VCaP (cell line): Measurements from ENCODE around the gene SRSF11.

ENCODE experiments used
- H3K27ac ChIP-seq: fragments of 450-650 bp; 2 replicates; pipeline ENCODE4 v1.5.1; 2017
- CTCF ChIP-seq: fragments of 450-650 bp; conservative IDR thresholded peaks from 2 replicates; pipeline ENCODE4 v1.5.1; 2017; ENCODE audit warnings: mild to moderate bottlenecking, moderate library complexity

Gene SRSF11

DNA sequence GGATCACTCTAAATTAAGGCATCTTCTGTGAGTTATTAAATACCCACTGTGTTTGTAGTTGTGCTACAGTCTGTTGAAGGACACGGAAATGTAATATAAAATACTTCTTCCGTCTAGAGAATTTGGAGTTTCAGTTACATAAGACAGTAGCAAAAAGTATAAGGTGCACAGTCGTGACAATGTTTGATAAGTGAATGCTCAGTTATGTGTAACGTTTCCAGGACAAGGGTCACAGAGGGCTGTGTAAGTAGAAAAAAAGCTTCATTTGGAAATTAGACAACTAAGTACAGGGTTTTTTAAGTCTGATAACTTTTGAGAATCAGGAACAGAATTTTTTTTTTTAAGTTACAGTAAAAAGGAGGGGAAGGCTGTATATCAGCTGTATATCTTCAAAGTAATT lies 27.5 kb downstream of the SRSF11 start:
- H3K27ac ChIP-seq = no peak overlapping the region
- no peak for TF ChIP-seq CTCF

DNA sequence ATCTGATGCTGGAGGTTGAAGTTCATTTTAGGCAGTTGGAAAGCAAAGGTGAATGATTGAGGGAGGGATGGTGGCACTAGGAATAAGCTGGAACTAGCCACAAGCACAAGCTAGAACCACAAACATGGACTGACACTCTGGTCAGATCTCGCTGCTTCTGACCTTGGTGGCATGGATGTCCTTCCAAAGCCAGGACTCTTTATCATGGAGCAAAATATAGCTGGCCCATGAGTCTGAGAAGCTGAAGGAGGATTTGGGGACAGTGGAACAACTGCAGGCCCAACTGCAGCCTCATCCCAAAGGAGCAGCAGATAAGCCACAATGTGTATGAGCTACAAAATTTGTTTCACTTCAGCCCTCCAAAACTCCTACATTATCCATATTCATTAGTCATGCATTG lies 35.5 kb downstream of the SRSF11 start:
- H3K27ac ChIP-seq = no peak overlapping the region
- no peak for TF ChIP-seq CTCF

DNA sequence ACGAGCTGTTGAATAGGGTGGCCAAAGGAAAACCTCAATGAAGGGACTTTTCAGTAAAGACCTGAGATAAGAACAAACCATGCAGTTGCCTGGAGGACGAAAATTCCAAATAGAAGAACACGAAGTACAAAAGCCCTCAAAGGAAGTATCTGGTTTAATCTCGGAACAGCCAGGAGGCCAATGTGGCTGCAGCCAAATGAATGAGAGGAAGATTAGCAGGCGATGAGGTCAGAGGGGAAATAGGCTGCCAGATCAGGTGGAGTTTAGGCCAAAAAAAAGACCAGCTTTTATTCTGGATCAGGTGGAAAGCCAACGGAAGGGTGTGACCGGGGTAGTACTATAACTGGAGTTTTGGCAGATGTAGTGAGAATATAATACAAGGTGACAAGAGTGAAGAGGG lies 43.7 kb downstream of the SRSF11 start:
- H3K27ac ChIP-seq = no peak overlapping the region
- TF ChIP-seq CTCF = no peak

GRCh38 chr1:70265946-70266345 lies 44.8 kb downstream of the SRSF11 start:
- H3K27ac ChIP-seq = no peak overlapping the region
- TF ChIP-seq CTCF = no peak

DNA sequence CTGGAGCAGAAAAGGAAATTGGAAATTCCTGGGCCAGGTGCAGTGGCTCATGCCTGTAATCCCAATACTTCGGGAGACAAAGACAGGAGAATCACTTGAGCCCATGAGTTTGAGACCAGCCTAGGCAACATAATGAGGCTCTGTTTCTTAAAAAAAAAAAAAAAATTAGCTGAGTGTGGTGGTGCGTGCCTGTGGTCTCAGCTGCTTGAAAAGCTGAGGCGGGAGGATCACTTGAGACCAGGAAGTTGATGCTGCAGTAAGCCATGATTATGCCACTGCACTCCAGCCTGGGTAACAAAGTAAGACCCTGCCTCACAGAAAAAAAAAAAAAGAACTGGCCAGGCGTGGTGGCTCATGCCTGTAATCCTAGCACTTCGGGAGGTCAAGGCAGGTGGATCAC lies 56.7 kb downstream of the SRSF11 start:
- H3K27ac ChIP-seq = no peak overlapping the region
- TF ChIP-seq CTCF = no peak

DNA sequence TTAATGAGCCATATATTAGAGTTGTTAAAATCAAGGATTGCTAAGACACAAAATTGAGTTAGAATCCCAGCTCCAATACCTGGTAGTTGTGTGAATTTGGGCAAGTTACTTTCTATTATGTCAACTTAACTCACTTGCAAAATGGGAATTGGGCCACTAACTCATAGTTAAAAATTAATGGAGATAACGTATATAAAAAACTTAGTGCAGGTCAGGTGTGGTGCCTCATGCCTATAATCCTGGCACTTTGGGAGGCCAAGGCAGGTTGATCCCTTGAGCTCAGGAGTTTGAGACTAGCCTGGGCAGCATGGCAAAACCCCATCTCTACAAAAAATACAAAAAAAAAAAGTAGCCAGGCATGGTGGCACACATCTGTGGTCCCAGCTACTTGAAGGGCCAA lies 57.5 kb downstream of the SRSF11 start:
- H3K27ac ChIP-seq = no peak overlapping the region
- TF ChIP-seq CTCF = no peak

GRCh38 chr1:70284366-70284765 lies 63.2 kb downstream of the SRSF11 start:
- TF ChIP-seq CTCF = no peak
- no peak overlapping the region for H3K27ac ChIP-seq

DNA sequence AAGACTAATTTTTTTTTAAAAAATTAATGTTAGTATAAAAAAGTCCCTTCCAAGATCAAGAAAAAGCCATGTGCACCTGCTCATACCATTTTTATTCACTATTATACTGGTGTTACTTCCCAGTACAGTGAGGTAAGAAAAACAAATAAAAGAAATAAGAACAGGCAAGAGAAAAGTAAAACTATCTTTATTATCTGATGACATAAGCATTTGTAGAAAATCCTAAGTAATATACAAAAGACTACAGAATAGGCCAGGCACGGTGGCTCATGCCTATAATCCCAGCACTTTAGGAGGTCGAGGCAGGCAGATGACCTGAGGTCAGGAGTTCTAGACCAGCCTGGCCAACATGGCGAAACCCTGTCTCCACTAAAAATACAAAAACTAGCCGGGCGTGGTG lies 65.3 kb downstream of the SRSF11 start:
- TF ChIP-seq CTCF = no peak
- no peak overlapping the region for H3K27ac ChIP-seq
